Smooth muscle cell of bladder (primary cell): ENCODE results near the gene DRC3. TPM values are rescaled to one million over a fixed set of nuclear protein-coding genes. Genes with fewer than 3 reads are reported as not detected.

ENCODE experiments used
- total RNA-seq: library from RNA; depleted of rRNA; stranded (reverse); fragments of >200 nt; gene quantifications from 2 replicates; pipeline ENCODE4 v1.2.3, GENCODE V29; 2014

The DRC3 gene, protein sequence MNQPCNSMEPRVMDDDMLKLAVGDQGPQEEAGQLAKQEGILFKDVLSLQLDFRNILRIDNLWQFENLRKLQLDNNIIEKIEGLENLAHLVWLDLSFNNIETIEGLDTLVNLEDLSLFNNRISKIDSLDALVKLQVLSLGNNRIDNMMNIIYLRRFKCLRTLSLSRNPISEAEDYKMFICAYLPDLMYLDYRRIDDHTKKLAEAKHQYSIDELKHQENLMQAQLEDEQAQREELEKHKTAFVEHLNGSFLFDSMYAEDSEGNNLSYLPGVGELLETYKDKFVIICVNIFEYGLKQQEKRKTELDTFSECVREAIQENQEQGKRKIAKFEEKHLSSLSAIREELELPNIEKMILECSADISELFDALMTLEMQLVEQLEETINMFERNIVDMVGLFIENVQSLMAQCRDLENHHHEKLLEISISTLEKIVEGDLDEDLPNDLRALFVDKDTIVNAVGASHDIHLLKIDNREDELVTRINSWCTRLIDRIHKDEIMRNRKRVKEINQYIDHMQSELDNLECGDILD
- 0.55 and 0.71 TPM in 2 replicates for total RNA-seq

DNA sequence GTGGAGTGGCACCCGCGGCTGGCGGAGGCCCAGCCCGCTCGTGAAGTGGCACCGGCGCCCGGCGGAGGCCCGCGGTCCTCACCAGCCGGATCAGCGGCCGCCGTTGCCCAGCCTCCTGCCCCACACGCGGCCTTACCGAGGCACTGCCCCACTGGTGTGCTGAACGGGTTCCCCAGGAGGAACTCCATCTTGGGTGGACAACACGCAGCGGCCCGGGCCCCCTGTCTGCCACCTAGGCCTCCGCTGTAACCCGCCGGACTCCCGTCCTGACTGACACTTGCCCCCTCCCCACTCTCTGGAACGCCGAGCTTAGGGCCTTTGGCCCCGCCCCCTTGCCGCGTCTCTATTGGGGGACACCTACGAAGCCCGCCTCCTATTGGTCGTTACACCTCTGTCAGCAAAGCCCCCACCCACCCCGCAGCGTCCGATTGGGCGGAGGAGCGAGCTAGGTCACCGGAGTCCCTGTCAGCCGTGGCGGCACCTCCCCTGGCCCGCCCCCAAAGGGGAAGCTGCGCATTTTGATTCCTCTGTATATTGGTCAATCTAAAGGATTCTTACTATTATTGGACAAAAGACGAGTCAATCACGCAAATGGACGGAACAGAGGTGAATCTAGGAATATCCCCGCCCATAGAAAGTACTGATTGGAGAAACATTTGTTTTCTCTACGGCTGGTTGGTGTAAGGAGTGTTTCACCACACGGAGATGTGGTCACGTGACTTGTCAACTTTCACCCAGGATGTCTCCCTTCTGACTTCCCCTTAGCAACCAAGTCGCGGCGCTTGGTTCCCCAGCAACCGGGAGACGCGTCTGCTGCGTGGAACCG, at the start of gene DRC3, which contains the start of gene TOM1L2:
TSS of gene DRC3 (plus strand) at position 737 of the 826 bp plus-strand sequence. CDS start 4,737 bp downstream, outside the sequence.
TSS of gene TOM1L2 (minus strand) at position 275 of the 826 bp plus-strand sequence. CDS start at position 188, 87 bp downstream.

DNA sequence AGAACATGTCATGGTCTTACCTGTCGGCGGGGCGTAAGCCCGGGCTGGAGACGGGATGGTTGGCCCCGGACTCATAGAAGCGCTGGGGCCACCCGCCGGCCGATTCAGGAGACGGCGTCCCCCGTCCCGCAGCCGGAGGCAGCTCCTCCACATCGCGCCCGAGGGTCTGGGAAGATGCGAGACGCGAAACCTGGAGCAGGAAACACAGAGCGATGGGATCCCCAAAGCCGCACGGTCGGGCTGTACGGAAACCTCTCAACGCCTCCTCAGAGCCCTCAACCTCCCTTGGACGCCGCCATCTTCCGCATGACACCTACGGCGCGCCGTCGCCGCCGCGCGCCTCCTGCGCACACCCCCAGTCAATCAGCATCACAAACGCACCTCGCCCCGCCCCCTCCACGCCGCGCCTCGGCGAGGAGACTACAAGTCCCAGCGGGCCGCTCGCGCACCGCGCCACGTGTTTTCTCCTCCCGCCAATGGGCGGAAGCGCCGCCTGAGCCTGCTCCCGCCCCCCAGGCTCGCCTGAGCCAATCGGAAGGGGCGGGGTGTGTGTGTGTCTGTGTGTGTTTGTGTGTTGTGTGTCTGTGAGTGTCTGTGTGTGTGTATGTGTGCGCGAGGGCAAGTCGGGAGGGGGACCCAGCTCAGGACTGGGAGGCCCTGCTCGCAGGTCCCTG, 66.3 kb downstream of the DRC3 start, which contains the start of the genes ATPAF2 and GID4:
TSS of gene ATPAF2 (minus strand) at position 308 of the 674 bp plus-strand sequence. CDS start at position 153, 155 bp downstream.
TSS of gene GID4 (plus strand) at position 548 of the 674 bp plus-strand sequence. CDS start at position 605, 57 bp downstream.

Other genes starting within 250 kb of the DRC3 start
- 39.4 and 42.8 TPM in 2 replicates for gene SREBF1, start 135.9 kb upstream of the DRC3 start, total RNA-seq
- gene TOM1L2, start 462 bp upstream of the DRC3 start, total RNA-seq = 15.4 and 18.8 TPM in 2 replicates
- gene ATPAF2, start 66.3 kb downstream of the DRC3 start, total RNA-seq = 15.5 and 19.3 TPM in 2 replicates
- 5.3 and 8.3 TPM in 2 replicates for gene GID4, start 66.5 kb downstream of the DRC3 start, total RNA-seq
- gene DRG2, start 115.1 kb downstream of the DRC3 start, total RNA-seq = 30.0 and 31.2 TPM in 2 replicates
- gene MYO15A, start 135.9 kb downstream of the DRC3 start, total RNA-seq = 0.55 and 0.85 TPM in 2 replicates
- 95.1 and 153 TPM in 2 replicates for gene ALKBH5, start 211.0 kb downstream of the DRC3 start, total RNA-seq